ENCODE measurements around the gene TNRC6C. TPM values are rescaled to one million over a fixed set of nuclear protein-coding genes. Genes with fewer than 3 reads are reported as not detected.

The TNRC6C gene
- total and polyA plus RNA-seq, 2 of the 13 experiments (the other 11 are each of a cell fraction or from before 2014, with no cell fraction given): 0.66 to 4.9 TPM

DNA sequence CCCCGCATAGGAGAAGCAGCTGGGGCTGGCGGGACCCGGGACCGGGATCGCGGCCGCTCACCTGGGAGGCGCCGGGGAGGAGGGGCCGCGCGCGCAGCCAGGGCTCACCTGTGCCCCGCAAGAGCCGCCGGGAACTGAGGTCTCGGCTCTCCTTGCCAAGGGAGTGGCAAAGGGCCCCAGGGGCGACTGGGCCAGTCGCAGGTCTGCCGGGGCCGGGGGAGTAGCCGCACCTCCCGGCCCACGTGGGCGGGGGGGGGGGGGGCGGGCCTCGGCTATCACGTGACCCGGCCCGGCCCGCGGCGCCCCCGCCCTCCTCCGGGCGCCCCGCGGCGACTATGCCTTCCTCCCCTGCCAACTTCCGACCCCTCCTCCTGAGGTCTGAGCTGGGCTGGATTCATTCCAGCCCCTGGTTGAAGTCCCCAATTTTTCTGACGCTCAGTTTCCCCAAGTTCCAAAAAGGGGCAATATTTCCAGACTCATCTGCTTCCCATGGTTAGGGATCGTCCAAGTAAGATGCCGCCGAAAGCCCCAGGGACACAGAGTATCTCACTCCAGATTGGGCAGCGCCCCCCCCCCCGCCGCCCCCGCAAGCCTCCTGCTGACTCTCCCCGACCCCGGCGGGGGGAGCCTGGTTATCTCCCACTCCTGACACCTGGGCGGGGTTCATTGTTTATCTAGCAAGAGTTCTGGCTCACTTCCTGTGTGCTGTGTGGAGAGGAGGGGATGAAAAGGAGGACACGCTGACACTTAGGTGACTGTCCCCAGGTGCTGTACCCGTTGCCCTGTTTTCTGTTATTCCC, 170.2 kb downstream of the TNRC6C start, which contains the start of gene TMC6 (continued):
- TF ChIP-seq, protein P1, sequence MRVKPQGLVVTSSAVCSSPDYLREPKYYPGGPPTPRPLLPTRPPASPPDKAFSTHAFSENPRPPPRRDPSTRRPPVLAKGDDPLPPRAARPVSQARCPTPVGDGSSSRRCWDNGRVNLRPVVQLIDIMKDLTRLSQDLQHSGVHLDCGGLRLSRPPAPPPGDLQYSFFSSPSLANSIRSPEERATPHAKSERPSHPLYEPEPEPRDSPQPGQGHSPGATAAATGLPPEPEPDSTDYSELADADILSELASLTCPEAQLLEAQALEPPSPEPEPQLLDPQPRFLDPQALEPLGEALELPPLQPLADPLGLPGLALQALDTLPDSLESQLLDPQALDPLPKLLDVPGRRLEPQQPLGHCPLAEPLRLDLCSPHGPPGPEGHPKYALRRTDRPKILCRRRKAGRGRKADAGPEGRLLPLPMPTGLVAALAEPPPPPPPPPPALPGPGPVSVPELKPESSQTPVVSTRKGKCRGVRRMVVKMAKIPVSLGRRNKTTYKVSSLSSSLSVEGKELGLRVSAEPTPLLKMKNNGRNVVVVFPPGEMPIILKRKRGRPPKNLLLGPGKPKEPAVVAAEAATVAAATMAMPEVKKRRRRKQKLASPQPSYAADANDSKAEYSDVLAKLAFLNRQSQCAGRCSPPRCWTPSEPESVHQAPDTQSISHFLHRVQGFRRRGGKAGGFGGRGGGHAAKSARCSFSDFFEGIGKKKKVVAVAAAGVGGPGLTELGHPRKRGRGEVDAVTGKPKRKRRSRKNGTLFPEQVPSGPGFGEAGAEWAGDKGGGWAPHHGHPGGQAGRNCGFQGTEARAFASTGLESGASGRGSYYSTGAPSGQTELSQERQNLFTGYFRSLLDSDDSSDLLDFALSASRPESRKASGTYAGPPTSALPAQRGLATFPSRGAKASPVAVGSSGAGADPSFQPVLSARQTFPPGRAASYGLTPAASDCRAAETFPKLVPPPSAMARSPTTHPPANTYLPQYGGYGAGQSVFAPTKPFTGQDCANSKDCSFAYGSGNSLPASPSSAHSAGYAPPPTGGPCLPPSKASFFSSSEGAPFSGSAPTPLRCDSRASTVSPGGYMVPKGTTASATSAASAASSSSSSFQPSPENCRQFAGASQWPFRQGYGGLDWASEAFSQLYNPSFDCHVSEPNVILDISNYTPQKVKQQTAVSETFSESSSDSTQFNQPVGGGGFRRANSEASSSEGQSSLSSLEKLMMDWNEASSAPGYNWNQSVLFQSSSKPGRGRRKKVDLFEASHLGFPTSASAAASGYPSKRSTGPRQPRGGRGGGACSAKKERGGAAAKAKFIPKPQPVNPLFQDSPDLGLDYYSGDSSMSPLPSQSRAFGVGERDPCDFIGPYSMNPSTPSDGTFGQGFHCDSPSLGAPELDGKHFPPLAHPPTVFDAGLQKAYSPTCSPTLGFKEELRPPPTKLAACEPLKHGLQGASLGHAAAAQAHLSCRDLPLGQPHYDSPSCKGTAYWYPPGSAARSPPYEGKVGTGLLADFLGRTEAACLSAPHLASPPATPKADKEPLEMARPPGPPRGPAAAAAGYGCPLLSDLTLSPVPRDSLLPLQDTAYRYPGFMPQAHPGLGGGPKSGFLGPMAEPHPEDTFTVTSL (CRISPR knock-in tag; IDR thresholded peaks at IDR 0.05; ENCODE audit: borderline replicate concordance): no peak; the same call in 1 of the 2 replicates
- TF ChIP-seq ZNF207 (IDR thresholded peaks at IDR 0.05; ENCODE audit: borderline replicate concordance) (no peak), HOXD1 (CRISPR knock-in tag; IDR thresholded peaks at IDR 0.05) (no peak), FOSL2 (CRISPR knock-in tag; IDR thresholded peaks at IDR 0.05) (peak; percentile 53), TP53 (CRISPR knock-in tag; conservative IDR thresholded peaks at IDR 0.05) (no peak), ZMYM2 (CRISPR knock-in tag; IDR thresholded peaks at IDR 0.05) (no peak), RFXANK (CRISPR knock-in tag; IDR thresholded peaks at IDR 0.05) (no peak), ZFP62 (CRISPR knock-in tag; IDR thresholded peaks at IDR 0.05) (no peak), LCORL (IDR thresholded peaks at IDR 0.05) (peak; percentile 41; the same call in 1 of the 2 replicates), LCORL (CRISPR knock-in tag; IDR thresholded peaks at IDR 0.05) (peak; percentile 79), ZNF598 (CRISPR knock-in tag; IDR thresholded peaks at IDR 0.05; ENCODE audit: borderline replicate concordance) (no peak), ZNF562 (CRISPR knock-in tag; IDR thresholded peaks at IDR 0.05; ENCODE audit: borderline replicate concordance) (no peak), JUN (CRISPR knock-in tag; IDR thresholded peaks at IDR 0.05) (no peak)
- TF ChIP-seq, protein P2, sequence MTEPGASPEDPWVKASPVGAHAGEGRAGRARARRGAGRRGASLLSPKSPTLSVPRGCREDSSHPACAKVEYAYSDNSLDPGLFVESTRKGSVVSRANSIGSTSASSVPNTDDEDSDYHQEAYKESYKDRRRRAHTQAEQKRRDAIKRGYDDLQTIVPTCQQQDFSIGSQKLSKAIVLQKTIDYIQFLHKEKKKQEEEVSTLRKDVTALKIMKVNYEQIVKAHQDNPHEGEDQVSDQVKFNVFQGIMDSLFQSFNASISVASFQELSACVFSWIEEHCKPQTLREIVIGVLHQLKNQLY (CRISPR knock-in tag; IDR thresholded peaks at IDR 0.05): no peak
- TF ChIP-seq, protein P3, sequence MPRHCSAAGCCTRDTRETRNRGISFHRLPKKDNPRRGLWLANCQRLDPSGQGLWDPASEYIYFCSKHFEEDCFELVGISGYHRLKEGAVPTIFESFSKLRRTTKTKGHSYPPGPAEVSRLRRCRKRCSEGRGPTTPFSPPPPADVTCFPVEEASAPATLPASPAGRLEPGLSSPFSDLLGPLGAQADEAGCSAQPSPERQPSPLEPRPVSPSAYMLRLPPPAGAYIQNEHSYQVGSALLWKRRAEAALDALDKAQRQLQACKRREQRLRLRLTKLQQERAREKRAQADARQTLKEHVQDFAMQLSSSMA (CRISPR knock-in tag; IDR thresholded peaks at IDR 0.05): peak; percentile 15; the same call in 1 of the 2 replicates
- TF ChIP-seq, protein P4, sequence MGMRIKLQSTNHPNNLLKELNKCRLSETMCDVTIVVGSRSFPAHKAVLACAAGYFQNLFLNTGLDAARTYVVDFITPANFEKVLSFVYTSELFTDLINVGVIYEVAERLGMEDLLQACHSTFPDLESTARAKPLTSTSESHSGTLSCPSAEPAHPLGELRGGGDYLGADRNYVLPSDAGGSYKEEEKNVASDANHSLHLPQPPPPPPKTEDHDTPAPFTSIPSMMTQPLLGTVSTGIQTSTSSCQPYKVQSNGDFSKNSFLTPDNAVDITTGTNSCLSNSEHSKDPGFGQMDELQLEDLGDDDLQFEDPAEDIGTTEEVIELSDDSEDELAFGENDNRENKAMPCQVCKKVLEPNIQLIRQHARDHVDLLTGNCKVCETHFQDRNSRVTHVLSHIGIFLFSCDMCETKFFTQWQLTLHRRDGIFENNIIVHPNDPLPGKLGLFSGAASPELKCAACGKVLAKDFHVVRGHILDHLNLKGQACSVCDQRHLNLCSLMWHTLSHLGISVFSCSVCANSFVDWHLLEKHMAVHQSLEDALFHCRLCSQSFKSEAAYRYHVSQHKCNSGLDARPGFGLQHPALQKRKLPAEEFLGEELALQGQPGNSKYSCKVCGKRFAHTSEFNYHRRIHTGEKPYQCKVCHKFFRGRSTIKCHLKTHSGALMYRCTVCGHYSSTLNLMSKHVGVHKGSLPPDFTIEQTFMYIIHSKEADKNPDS (CRISPR knock-in tag; IDR thresholded peaks at IDR 0.05): peak; percentile 81; the same call in 1 of the 2 replicates
- TF ChIP-seq, protein P5, sequence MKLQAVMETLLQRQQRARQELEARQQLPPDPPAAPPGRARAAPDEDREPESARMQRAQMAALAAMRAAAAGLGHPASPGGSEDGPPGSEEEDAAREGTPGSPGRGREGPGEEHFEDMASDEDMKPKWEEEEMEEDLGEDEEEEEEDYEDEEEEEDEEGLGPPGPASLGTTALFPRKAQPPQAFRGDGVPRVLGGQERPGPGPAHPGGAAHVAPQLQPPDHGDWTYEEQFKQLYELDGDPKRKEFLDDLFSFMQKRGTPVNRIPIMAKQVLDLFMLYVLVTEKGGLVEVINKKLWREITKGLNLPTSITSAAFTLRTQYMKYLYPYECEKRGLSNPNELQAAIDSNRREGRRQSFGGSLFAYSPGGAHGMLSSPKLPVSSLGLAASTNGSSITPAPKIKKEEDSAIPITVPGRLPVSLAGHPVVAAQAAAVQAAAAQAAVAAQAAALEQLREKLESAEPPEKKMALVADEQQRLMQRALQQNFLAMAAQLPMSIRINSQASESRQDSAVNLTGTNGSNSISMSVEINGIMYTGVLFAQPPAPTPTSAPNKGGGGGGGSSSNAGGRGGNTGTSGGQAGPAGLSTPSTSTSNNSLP (IDR thresholded peaks at IDR 0.05; ENCODE audit: low read depth, low read length): no peak
